Activated naive CD8-positive, alpha-beta T cell treated with anti-CD3 and anti-CD28 coated beads, Interleukin-2, amount 50 U/mL, for 24 hours (primary cell): ENCODE measurements around the gene ST6GALNAC5.

Experiments
- ATAC-seq: fragments of 150-1000 bp; cut with Tn5 transposase; one replicate; pipeline ENCODE4 v1.10.0; 2021
- DNase-seq: peaks from one replicate; pipeline ENCODE4 v3.0.0; 2021
- H3K27ac Mint-ChIP-seq: one replicate; pipeline ENCODE4 v1.8.0; 2021; ENCODE audit warnings: mild to moderate bottlenecking, mixed read lengths
- H3K27me3 Mint-ChIP-seq: one replicate; pipeline ENCODE4 v1.8.0; 2021; ENCODE audit warnings: mixed read lengths
- H3K36me3 Mint-ChIP-seq: one replicate; pipeline ENCODE4 v1.8.0; 2021; ENCODE audit warnings: low read depth, mixed read lengths
- H3K4me1 Mint-ChIP-seq: one replicate; pipeline ENCODE4 v1.8.0; 2021; ENCODE audit warnings: mixed read lengths
- H3K4me3 Mint-ChIP-seq: one replicate; pipeline ENCODE4 v1.8.0; 2021; ENCODE audit warnings: mild to moderate bottlenecking, moderate library complexity, mixed read lengths
- H3K9me3 Mint-ChIP-seq: one replicate; pipeline ENCODE4 v1.8.0; 2021; ENCODE audit warnings: mixed read lengths

The ST6GALNAC5 gene

GRCh38 chr1:77096496-77097255 lies 229.4 kb downstream of the ST6GALNAC5 start:
- Mint-ChIP-seq H3K27me3 (no peaks in the 10 kb centered on the region), H3K4me1 (no peaks in the 10 kb centered on the region), H3K9me3 (peaks cover 12% of the 10 kb centered on the region), H3K27ac (no peak overlapping the region), H3K4me3 (no peak overlapping the region), H3K36me3 (peaks cover 11% of the 10 kb centered on the region)
- ATAC-seq: no peak
- DNase-seq: no peak

GRCh38 chr1:77100875-77101274 lies 233.6 kb downstream of the ST6GALNAC5 start:
- H3K4me1 Mint-ChIP-seq: no peaks in the 10 kb centered on the region
- H3K27me3 Mint-ChIP-seq: no peaks in the 10 kb centered on the region
- H3K4me3 Mint-ChIP-seq: no peak overlapping the region
- ATAC-seq (no peak), DNase-seq (no peak)
- H3K9me3 Mint-ChIP-seq: peaks cover 12% of the 10 kb centered on the region
- peaks cover 10% of the 10 kb centered on the region for H3K36me3 Mint-ChIP-seq
- H3K27ac Mint-ChIP-seq: no peak overlapping the region

GRCh38 chr1:77103486-77103885 lies 236.2 kb downstream of the ST6GALNAC5 start:
- peaks cover 3% of the 10 kb centered on the region for H3K36me3 Mint-ChIP-seq
- peaks cover 3% of the 10 kb centered on the region for H3K9me3 Mint-ChIP-seq
- ATAC-seq (no peak), DNase-seq (no peak)
- no peaks in the 10 kb centered on the region for H3K4me1 Mint-ChIP-seq
- H3K4me3 Mint-ChIP-seq: no peak overlapping the region
- H3K27me3 Mint-ChIP-seq: no peaks in the 10 kb centered on the region
- H3K27ac Mint-ChIP-seq: no peak overlapping the region

GRCh38 chr1:77104672-77105071 lies 237.4 kb downstream of the ST6GALNAC5 start:
- H3K4me3 Mint-ChIP-seq: no peak overlapping the region
- H3K27ac Mint-ChIP-seq: no peak overlapping the region
- no peak for ATAC-seq
- no peaks in the 10 kb centered on the region for H3K9me3 Mint-ChIP-seq
- H3K4me1 Mint-ChIP-seq: no peaks in the 10 kb centered on the region
- DNase-seq: no peak
- H3K27me3 Mint-ChIP-seq: no peaks in the 10 kb centered on the region
- peaks cover 7% of the 10 kb centered on the region for H3K36me3 Mint-ChIP-seq
